SK-N-SH (cell line): ENCODE results near the gene COL3A1. TPM values are rescaled to one million over a fixed set of nuclear protein-coding genes. Genes with fewer than 3 reads are reported as not detected.

Experiments
- CHD2 ChIP-seq: fragments of 150-350 bp; IDR thresholded peaks from 2 replicates; pipeline ENCODE4 v1.6.1; 2018; ENCODE audit warnings: low read length; ENCODE audit not compliant: partially characterized antibody
- ELF1 ChIP-seq: IDR thresholded peaks from 2 replicates; pipeline ENCODE4 v1.4.0; 2012
- EP300 ChIP-seq, 2 experiments: IDR thresholded peaks; 2 replicates each; pipeline versions ENCODE4 v1.4.0 to v1.6.1; 2012; ENCODE audit warnings: borderline replicate concordance in 1 of 2, low read depth in 1 of 2, low read length in 1 of 2
- FOSL2 ChIP-seq: IDR thresholded peaks from 2 replicates; pipeline ENCODE4 v1.4.0; 2012; ENCODE audit warnings: low read depth, mild to moderate bottlenecking, moderate library complexity, borderline replicate concordance
- FOXJ3 ChIP-seq: sonication (generic); formaldehyde crosslinking; IDR thresholded peaks from 2 replicates; pipeline ENCODE4 v1.5.1; 2020; ENCODE audit warnings: mild to moderate bottlenecking, missing genetic modification reagents
- FOXM1 ChIP-seq: IDR thresholded peaks from 2 replicates; pipeline ENCODE4 v1.4.0; 2012; ENCODE audit warnings: low read depth, mild to moderate bottlenecking
- GATA2 ChIP-seq: sonication (generic); formaldehyde crosslinking; IDR thresholded peaks from 2 replicates; pipeline ENCODE4 v1.5.0; 2020; ENCODE audit warnings: mild to moderate bottlenecking, missing genetic modification reagents
- MEF2A ChIP-seq: IDR thresholded peaks from 2 replicates; pipeline ENCODE4 v1.4.0; 2012; ENCODE audit warnings: low read depth, borderline replicate concordance
- MXI1 ChIP-seq: IDR thresholded peaks from 2 replicates; pipeline ENCODE4 v1.6.1; 2012; ENCODE audit warnings: mild to moderate bottlenecking, low read depth, low read length, improper control_type of control experiment
- POLR2AphosphoS5 ChIP-seq: IDR thresholded peaks from 2 replicates; pipeline ENCODE4 v1.6.1; 2012; ENCODE audit warnings: low read depth, low read length
- RAD21 ChIP-seq: IDR thresholded peaks from 2 replicates; pipeline ENCODE4 v1.6.1; 2012; ENCODE audit warnings: mild to moderate bottlenecking, low read length
- RXRA ChIP-seq: IDR thresholded peaks from 2 replicates; pipeline ENCODE4 v1.4.0; 2012; ENCODE audit warnings: low read depth, mild to moderate bottlenecking, borderline replicate concordance
- SIN3A ChIP-seq: IDR thresholded peaks from 2 replicates; pipeline ENCODE4 v1.6.1; 2012; ENCODE audit warnings: low read depth, mild to moderate bottlenecking, low read length, moderate library complexity, borderline replicate concordance
- YY1 ChIP-seq: IDR thresholded peaks from 2 replicates; pipeline ENCODE4 v1.4.0; 2012; ENCODE audit warnings: low read depth, mild to moderate bottlenecking
- polyA plus RNA-seq, 3 experiments: library from polyadenylated mRNA; depleted of rRNA; stranded (reverse); fragments of >200 nt; gene quantifications; 2 replicates each; pipeline ENCODE4 v1.2.3, GENCODE V29; 2012
- TF ChIP-seq, protein P1 (sequence below): fragments of 150-350 bp; IDR thresholded peaks from 2 replicates; pipeline ENCODE4 v1.6.1; 2016; ENCODE audit warnings: mild to moderate bottlenecking, low read depth, low read length
- TF ChIP-seq, protein P2 (sequence below): fragments of 150-350 bp; IDR thresholded peaks from 2 replicates; pipeline ENCODE4 v1.6.1; 2017; ENCODE audit warnings: antibody characterized with exemption, low read length, low read depth, borderline replicate concordance
- TF ChIP-seq, protein P3 (sequence below): IDR thresholded peaks from 2 replicates; pipeline ENCODE4 v1.4.0; 2012; ENCODE audit warnings: low read depth, borderline replicate concordance
- TF ChIP-seq, protein P4 (sequence below): IDR thresholded peaks from 2 replicates; pipeline ENCODE4 v1.6.1; 2012; ENCODE audit warnings: mild to moderate bottlenecking, low read depth, low read length, moderate library complexity
- TF ChIP-seq, protein P5 (sequence below): IDR thresholded peaks from 2 replicates; pipeline ENCODE4 v1.4.0; 2012; ENCODE audit warnings: low read depth, borderline replicate concordance
- TF ChIP-seq, protein P6 (sequence below): IDR thresholded peaks from 2 replicates; pipeline ENCODE4 v1.4.0; 2012; ENCODE audit warnings: low read depth

COL3A1 gene
- polyA plus RNA-seq, 1 of the 3 experiments (the other 2 are of a cell fraction), result 987 TPM

DNA sequence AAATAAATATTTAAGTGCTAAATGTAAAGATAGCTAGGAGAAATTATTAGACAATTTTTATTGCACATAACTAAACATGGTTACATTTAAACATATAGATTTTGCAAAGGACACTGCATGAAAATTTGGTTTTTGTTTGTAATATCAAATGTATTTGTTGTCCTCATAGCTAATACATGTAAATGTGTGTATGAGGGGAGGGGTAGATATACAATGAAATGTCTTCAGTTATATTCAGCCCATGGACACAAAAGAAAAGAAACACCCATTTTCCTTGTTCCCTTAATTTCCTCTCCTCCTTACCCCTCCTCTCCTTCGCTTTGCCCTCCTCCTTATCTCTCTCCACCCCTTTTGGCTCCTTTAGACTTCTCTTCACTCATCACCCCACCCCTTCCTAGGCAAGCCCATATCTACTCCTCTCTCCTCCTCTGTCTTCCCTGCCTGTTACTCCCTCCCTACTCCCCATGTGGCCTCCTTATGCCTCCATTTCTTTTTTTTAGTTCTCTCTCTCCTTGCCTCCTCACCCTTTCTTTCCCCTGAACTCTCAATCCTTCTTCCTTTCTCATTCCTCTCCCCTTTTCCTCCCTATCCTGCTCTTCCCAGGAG is 1.4 kb downstream of the COL3A1 start (continued):
- TF ChIP-seq SIN3A (peak; percentile 40; the same call in 1 of the 2 replicates), ELF1 (no peak), RXRA (no peak), YY1 (no peak; the same call in 1 of the 2 replicates), FOSL2 (no peak), MXI1 (no peak), EP300 (IDR thresholded peaks at IDR 0.05; ENCODE audit: borderline replicate concordance in 1 of 2, low read depth in 1 of 2, low read length in 1 of 2) (no peak; a peak in 1 of 4 replicates), POLR2AphosphoS5 (peak; percentile 95), RAD21 (no peak), FOXJ3 (CRISPR knock-in tag) (no peak), GATA2 (CRISPR knock-in tag) (no peak), MEF2A (no peak), CHD2 (no peak), FOXM1 (no peak)
- TF ChIP-seq, protein P1, sequence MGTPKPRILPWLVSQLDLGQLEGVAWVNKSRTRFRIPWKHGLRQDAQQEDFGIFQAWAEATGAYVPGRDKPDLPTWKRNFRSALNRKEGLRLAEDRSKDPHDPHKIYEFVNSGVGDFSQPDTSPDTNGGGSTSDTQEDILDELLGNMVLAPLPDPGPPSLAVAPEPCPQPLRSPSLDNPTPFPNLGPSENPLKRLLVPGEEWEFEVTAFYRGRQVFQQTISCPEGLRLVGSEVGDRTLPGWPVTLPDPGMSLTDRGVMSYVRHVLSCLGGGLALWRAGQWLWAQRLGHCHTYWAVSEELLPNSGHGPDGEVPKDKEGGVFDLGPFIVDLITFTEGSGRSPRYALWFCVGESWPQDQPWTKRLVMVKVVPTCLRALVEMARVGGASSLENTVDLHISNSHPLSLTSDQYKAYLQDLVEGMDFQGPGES, result no peak
- TF ChIP-seq, protein P2, sequence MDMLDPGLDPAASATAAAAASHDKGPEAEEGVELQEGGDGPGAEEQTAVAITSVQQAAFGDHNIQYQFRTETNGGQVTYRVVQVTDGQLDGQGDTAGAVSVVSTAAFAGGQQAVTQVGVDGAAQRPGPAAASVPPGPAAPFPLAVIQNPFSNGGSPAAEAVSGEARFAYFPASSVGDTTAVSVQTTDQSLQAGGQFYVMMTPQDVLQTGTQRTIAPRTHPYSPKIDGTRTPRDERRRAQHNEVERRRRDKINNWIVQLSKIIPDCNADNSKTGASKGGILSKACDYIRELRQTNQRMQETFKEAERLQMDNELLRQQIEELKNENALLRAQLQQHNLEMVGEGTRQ, result no peak
- TF ChIP-seq, protein P3, sequence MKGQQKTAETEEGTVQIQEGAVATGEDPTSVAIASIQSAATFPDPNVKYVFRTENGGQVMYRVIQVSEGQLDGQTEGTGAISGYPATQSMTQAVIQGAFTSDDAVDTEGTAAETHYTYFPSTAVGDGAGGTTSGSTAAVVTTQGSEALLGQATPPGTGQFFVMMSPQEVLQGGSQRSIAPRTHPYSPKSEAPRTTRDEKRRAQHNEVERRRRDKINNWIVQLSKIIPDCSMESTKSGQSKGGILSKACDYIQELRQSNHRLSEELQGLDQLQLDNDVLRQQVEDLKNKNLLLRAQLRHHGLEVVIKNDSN, result no peak
- TF ChIP-seq, protein P4, sequence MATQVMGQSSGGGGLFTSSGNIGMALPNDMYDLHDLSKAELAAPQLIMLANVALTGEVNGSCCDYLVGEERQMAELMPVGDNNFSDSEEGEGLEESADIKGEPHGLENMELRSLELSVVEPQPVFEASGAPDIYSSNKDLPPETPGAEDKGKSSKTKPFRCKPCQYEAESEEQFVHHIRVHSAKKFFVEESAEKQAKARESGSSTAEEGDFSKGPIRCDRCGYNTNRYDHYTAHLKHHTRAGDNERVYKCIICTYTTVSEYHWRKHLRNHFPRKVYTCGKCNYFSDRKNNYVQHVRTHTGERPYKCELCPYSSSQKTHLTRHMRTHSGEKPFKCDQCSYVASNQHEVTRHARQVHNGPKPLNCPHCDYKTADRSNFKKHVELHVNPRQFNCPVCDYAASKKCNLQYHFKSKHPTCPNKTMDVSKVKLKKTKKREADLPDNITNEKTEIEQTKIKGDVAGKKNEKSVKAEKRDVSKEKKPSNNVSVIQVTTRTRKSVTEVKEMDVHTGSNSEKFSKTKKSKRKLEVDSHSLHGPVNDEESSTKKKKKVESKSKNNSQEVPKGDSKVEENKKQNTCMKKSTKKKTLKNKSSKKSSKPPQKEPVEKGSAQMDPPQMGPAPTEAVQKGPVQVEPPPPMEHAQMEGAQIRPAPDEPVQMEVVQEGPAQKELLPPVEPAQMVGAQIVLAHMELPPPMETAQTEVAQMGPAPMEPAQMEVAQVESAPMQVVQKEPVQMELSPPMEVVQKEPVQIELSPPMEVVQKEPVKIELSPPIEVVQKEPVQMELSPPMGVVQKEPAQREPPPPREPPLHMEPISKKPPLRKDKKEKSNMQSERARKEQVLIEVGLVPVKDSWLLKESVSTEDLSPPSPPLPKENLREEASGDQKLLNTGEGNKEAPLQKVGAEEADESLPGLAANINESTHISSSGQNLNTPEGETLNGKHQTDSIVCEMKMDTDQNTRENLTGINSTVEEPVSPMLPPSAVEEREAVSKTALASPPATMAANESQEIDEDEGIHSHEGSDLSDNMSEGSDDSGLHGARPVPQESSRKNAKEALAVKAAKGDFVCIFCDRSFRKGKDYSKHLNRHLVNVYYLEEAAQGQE, result no peak
- TF ChIP-seq, protein P5, sequence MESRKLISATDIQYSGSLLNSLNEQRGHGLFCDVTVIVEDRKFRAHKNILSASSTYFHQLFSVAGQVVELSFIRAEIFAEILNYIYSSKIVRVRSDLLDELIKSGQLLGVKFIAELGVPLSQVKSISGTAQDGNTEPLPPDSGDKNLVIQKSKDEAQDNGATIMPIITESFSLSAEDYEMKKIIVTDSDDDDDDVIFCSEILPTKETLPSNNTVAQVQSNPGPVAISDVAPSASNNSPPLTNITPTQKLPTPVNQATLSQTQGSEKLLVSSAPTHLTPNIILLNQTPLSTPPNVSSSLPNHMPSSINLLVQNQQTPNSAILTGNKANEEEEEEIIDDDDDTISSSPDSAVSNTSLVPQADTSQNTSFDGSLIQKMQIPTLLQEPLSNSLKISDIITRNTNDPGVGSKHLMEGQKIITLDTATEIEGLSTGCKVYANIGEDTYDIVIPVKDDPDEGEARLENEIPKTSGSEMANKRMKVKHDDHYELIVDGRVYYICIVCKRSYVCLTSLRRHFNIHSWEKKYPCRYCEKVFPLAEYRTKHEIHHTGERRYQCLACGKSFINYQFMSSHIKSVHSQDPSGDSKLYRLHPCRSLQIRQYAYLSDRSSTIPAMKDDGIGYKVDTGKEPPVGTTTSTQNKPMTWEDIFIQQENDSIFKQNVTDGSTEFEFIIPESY, result 0 out of 2 replicates have a peak, but pooled peaks have one; percentile 11
- TF ChIP-seq, protein P6, sequence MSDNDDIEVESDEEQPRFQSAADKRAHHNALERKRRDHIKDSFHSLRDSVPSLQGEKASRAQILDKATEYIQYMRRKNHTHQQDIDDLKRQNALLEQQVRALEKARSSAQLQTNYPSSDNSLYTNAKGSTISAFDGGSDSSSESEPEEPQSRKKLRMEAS, result peak; percentile 80
